Measurements from ENCODE around the gene EPB41.
A peak's percentile ranks its signal among the peaks of the same experiment; 100 is the strongest.
"Not testable (repeated sequence)": the region's sequence is repeated elsewhere in the genome, so short reads cannot be mapped to it uniquely, and the experiment has no call there.

EPB41 gene

GRCh38 chr1:29057700-29058099 lies 143.3 kb downstream of the EPB41 start:
- DNase-seq = no peak

- no peak for DNase-seq
Observed at GRCh38 chr1:29062157-29062942, 148.0 kb downstream of the EPB41 start.

- DNase-seq = no peak
Observed at GRCh38 chr1:29064064-29064463, 149.7 kb downstream of the EPB41 start.

GRCh38 chr1:29077155-29077554 lies 162.8 kb downstream of the EPB41 start:
- DNase-seq = no peak

GRCh38 chr1:29079916-29080629 lies 165.7 kb downstream of the EPB41 start:
- not testable (repeated sequence) for DNase-seq

- DNase-seq = no peak
Observed at GRCh38 chr1:29081201-29081600, 166.8 kb downstream of the EPB41 start.

GRCh38 chr1:29082519-29082918 lies 168.2 kb downstream of the EPB41 start:
- no peak for DNase-seq

GRCh38 chr1:29083317-29084195 lies 169.2 kb downstream of the EPB41 start:
- DNase-seq = no peak

GRCh38 chr1:29084196-29084521 lies 169.8 kb downstream of the EPB41 start:
- no peak for DNase-seq

- DNase-seq = peak in 1 of 2 experiments; percentile 89
Observed at GRCh38 chr1:29090937-29091618, 176.7 kb downstream of the EPB41 start.

GRCh38 chr1:29092704-29093103 lies 178.3 kb downstream of the EPB41 start:
- not testable (repeated sequence) for DNase-seq

- DNase-seq = no peak
Observed at GRCh38 chr1:29094433-29094832, 180.1 kb downstream of the EPB41 start.

GRCh38 chr1:29094954-29095353 lies 180.6 kb downstream of the EPB41 start:
- no peak for DNase-seq

- no peak for DNase-seq
Observed at GRCh38 chr1:29096231-29096886, 182.0 kb downstream of the EPB41 start.

GRCh38 chr1:29099286-29099685 lies 184.9 kb downstream of the EPB41 start:
- DNase-seq = no peak

- no peak for DNase-seq
Observed at GRCh38 chr1:29100487-29100886, 186.1 kb downstream of the EPB41 start.

GRCh38 chr1:29105822-29106221 lies 191.5 kb downstream of the EPB41 start:
- no peak for DNase-seq

- DNase-seq = not testable (repeated sequence)
Observed at GRCh38 chr1:29108041-29108440, 193.7 kb downstream of the EPB41 start.

GRCh38 chr1:29112705-29113412 lies 198.5 kb downstream of the EPB41 start:
- no peak for DNase-seq

GRCh38 chr1:29113413-29114117 lies 199.2 kb downstream of the EPB41 start:
- DNase-seq = no peak

GRCh38 chr1:29114654-29115053 lies 200.3 kb downstream of the EPB41 start:
- no peak for DNase-seq
